HCT116 (cell line): ENCODE results near the gene PI4KA.

Experiments used
- EZH2 ChIP-seq: fragments of 200-600 bp; sonication (generic); IDR thresholded peaks from 2 replicates; pipeline ENCODE4 v1.6.1; 2017; ENCODE audit warnings: antibody characterized with exemption, mixed run types
- POLR2A ChIP-seq: IDR thresholded peaks from 2 replicates; pipeline ENCODE4 v1.7.0; 2011; ENCODE audit warnings: borderline replicate concordance; ENCODE audit not compliant: insufficient read depth, insufficient read length; ENCODE audit errors: extremely low read depth
- POLR2AphosphoS5 ChIP-seq: IDR thresholded peaks from 2 replicates; pipeline ENCODE4 v1.6.1; 2011; ENCODE audit warnings: mild to moderate bottlenecking, low read depth, low read length, moderate library complexity
- ZBTB33 ChIP-seq: IDR thresholded peaks from 2 replicates; pipeline ENCODE4 v1.6.1; 2011; ENCODE audit warnings: mild to moderate bottlenecking, low read length, moderate library complexity; ENCODE audit not compliant: insufficient replicate concordance; ENCODE audit errors: extremely low read depth
- TF ChIP-seq, protein P1 (sequence below): IDR thresholded peaks from 2 replicates; pipeline ENCODE4 v1.6.1; 2012; ENCODE audit warnings: low read depth
- TF ChIP-seq, protein P2 (sequence below), 3 experiments: fragments of 200-600 bp in 1 of 3; sonication (generic) in 1 of 3; IDR thresholded peaks in 2 of 3; conservative IDR thresholded peaks in 1 of 3; 2 replicates each; pipeline ENCODE4 v1.5.1; 2012 to 2017; ENCODE audit warnings: low read depth in 2 of 3, low read length in 2 of 3, antibody characterized with exemption in 1 of 3, borderline replicate concordance in 1 of 3, control low read depth in 1 of 3, mild to moderate bottlenecking in 1 of 3, mixed read lengths in 1 of 3, mixed run types in 1 of 3, moderate library complexity in 1 of 3; ENCODE audit not compliant: insufficient read depth in 1 of 3

GRCh38 chr22:20890975-20891374 is 32.4 kb upstream of the PI4KA start:
- TF ChIP-seq, protein P1, sequence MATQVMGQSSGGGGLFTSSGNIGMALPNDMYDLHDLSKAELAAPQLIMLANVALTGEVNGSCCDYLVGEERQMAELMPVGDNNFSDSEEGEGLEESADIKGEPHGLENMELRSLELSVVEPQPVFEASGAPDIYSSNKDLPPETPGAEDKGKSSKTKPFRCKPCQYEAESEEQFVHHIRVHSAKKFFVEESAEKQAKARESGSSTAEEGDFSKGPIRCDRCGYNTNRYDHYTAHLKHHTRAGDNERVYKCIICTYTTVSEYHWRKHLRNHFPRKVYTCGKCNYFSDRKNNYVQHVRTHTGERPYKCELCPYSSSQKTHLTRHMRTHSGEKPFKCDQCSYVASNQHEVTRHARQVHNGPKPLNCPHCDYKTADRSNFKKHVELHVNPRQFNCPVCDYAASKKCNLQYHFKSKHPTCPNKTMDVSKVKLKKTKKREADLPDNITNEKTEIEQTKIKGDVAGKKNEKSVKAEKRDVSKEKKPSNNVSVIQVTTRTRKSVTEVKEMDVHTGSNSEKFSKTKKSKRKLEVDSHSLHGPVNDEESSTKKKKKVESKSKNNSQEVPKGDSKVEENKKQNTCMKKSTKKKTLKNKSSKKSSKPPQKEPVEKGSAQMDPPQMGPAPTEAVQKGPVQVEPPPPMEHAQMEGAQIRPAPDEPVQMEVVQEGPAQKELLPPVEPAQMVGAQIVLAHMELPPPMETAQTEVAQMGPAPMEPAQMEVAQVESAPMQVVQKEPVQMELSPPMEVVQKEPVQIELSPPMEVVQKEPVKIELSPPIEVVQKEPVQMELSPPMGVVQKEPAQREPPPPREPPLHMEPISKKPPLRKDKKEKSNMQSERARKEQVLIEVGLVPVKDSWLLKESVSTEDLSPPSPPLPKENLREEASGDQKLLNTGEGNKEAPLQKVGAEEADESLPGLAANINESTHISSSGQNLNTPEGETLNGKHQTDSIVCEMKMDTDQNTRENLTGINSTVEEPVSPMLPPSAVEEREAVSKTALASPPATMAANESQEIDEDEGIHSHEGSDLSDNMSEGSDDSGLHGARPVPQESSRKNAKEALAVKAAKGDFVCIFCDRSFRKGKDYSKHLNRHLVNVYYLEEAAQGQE, result no peak
- TF ChIP-seq POLR2A (no peak), EZH2 (no peak), POLR2AphosphoS5 (no peak), ZBTB33 (no peak)
- TF ChIP-seq, protein P2, sequence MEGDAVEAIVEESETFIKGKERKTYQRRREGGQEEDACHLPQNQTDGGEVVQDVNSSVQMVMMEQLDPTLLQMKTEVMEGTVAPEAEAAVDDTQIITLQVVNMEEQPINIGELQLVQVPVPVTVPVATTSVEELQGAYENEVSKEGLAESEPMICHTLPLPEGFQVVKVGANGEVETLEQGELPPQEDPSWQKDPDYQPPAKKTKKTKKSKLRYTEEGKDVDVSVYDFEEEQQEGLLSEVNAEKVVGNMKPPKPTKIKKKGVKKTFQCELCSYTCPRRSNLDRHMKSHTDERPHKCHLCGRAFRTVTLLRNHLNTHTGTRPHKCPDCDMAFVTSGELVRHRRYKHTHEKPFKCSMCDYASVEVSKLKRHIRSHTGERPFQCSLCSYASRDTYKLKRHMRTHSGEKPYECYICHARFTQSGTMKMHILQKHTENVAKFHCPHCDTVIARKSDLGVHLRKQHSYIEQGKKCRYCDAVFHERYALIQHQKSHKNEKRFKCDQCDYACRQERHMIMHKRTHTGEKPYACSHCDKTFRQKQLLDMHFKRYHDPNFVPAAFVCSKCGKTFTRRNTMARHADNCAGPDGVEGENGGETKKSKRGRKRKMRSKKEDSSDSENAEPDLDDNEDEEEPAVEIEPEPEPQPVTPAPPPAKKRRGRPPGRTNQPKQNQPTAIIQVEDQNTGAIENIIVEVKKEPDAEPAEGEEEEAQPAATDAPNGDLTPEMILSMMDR (IDR thresholded peaks at IDR 0.05 in 2 of 3, conservative IDR thresholded peaks at IDR 0.05 in 1 of 3; ENCODE audit: borderline replicate concordance in 1 of 3, insufficient read depth in 1 of 3, low read depth in 2 of 3, low read length in 2 of 3), result no peak
